ENCODE results near the gene FAM43B.

DNA sequence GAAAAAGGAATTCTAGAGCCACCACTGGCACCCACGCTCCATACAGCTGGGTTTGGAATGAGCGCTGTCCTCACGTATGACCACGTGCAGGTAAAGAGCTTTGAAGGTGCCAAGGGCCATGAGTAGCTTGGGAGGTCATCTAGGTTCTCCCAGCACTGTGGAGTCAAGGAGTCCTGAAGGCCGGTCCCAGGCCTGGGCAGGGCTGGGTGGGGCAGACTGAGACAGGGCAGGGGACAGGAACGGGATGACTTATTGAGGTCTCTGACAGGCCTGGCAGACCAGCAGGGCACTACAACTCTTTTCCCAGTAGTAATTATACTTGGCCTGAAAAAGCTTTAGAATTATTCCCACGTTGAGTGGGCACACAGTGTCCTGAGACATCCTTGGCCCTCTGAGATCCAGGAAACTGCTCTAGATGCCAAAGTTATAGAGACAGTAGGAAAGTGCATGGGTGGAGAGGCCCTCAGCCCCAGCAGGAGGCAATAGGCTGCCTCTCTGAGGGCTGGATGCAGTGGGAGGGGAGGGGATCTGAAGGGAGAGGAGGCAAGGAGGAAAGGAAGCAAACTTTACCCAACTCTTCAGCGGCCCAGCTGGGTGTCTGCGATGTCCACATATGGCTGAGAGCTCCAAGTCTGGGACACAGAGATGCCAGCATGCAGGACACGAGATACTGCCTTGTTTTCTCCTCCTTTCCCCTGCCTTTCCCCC is 34.7 kb downstream of the FAM43B start:
- no peak for TF ChIP-seq CTCF (IDR thresholded peaks at IDR 0.05)
- no peak for TF ChIP-seq ZFX (IDR thresholded peaks at IDR 0.05; ENCODE audit: borderline replicate concordance)

All from 22Rv1 (cell line).